GM23338 (cell line): ENCODE data around the gene MYL4.

Source experiments
- CREB1 ChIP-seq: fragments of 250-450 bp; sonication (Bioruptor Pico); IDR thresholded peaks from 2 replicates; pipeline ENCODE4 v1.5.0; 2020; ENCODE audit warnings: low read depth, mild to moderate bottlenecking, moderate library complexity
- EZH2 ChIP-seq: fragments of 200-600 bp; sonication (generic); IDR thresholded peaks from one replicate; pipeline ENCODE4 v1.8.0; 2017; ENCODE audit warnings: antibody characterized with exemption, mild to moderate bottlenecking, low read depth; ENCODE audit not compliant: unreplicated experiment
- EZH2phosphoT487 ChIP-seq: fragments of 200-600 bp; sonication (generic); IDR thresholded peaks from one replicate; pipeline ENCODE4 v1.8.1; 2018; ENCODE audit warnings: antibody characterized with exemption; ENCODE audit not compliant: unreplicated experiment
- JUNB ChIP-seq: IDR thresholded peaks from one replicate; pipeline ENCODE4 v1.6.1; 2016; ENCODE audit warnings: antibody characterized with exemption; ENCODE audit not compliant: unreplicated experiment
- NANOG ChIP-seq: IDR thresholded peaks from 2 replicates; pipeline ENCODE4 v1.6.1; 2016; ENCODE audit warnings: antibody characterized with exemption, borderline replicate concordance
- POLR2AphosphoS5 ChIP-seq: IDR thresholded peaks from 2 replicates; pipeline ENCODE4 v1.6.1; 2016; ENCODE audit warnings: antibody characterized with exemption, low read depth
- STAT1 ChIP-seq: IDR thresholded peaks from one replicate; pipeline ENCODE4 v1.6.1; 2016; ENCODE audit warnings: antibody characterized with exemption; ENCODE audit not compliant: unreplicated experiment
- ZNF331 ChIP-seq: fragments of 250-450 bp; sonication (Bioruptor Pico); IDR thresholded peaks from 2 replicates; pipeline ENCODE4 v1.5.0; 2020; ENCODE audit warnings: low read depth, mild to moderate bottlenecking, moderate library complexity
- TF ChIP-seq, protein P1 (sequence below), 2 experiments: fragments of 200-600 bp in 1 of 2; sonication (generic) in 1 of 2; conservative IDR thresholded peaks; 2 replicates each; pipeline versions ENCODE4 v1.5.1 to v1.6.1; 2016 to 2017; ENCODE audit warnings: antibody characterized with exemption in 2 of 2, low read depth in 2 of 2, mild to moderate bottlenecking in 2 of 2, moderate library complexity in 1 of 2
- TF ChIP-seq, protein P2 (sequence below): IDR thresholded peaks from one replicate; pipeline ENCODE4 v1.6.1; 2018; ENCODE audit warnings: antibody characterized with exemption; ENCODE audit not compliant: unreplicated experiment
- TF ChIP-seq, protein P3 (sequence below): IDR thresholded peaks from 2 replicates; pipeline ENCODE4 v1.6.1; 2016; ENCODE audit warnings: antibody characterized with exemption

DNA sequence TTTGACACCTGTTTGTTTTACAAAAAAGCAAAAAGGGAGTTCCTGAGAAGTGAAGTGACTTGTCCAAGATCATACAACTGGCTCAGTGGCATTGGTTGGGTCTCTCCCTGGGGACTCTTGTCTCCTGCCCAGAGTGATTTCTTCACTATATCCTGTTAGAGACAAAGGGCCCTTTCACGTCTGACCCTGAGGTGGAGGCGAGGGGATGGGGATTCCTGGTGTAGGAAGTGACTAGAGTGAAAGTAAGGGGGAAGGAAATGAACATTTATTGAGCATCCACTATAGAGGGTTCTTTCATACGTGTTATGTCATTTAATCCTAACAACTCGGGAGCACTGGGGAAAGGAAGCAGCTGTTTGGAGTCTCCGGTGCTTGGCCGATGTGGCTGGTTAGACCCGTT lies 53.4 kb downstream of the MYL4 start:
- TF ChIP-seq, protein P1, sequence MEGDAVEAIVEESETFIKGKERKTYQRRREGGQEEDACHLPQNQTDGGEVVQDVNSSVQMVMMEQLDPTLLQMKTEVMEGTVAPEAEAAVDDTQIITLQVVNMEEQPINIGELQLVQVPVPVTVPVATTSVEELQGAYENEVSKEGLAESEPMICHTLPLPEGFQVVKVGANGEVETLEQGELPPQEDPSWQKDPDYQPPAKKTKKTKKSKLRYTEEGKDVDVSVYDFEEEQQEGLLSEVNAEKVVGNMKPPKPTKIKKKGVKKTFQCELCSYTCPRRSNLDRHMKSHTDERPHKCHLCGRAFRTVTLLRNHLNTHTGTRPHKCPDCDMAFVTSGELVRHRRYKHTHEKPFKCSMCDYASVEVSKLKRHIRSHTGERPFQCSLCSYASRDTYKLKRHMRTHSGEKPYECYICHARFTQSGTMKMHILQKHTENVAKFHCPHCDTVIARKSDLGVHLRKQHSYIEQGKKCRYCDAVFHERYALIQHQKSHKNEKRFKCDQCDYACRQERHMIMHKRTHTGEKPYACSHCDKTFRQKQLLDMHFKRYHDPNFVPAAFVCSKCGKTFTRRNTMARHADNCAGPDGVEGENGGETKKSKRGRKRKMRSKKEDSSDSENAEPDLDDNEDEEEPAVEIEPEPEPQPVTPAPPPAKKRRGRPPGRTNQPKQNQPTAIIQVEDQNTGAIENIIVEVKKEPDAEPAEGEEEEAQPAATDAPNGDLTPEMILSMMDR (conservative IDR thresholded peaks at IDR 0.05; ENCODE audit: low read depth in 2 of 2), result no peak
- TF ChIP-seq POLR2AphosphoS5 (no peak), CREB1 (no peak), EZH2 (no peak), EZH2phosphoT487 (no peak), ZNF331 (CRISPR knock-in tag) (no peak), NANOG (no peak), JUNB (no peak), STAT1 (no peak)
- TF ChIP-seq, protein P2, sequence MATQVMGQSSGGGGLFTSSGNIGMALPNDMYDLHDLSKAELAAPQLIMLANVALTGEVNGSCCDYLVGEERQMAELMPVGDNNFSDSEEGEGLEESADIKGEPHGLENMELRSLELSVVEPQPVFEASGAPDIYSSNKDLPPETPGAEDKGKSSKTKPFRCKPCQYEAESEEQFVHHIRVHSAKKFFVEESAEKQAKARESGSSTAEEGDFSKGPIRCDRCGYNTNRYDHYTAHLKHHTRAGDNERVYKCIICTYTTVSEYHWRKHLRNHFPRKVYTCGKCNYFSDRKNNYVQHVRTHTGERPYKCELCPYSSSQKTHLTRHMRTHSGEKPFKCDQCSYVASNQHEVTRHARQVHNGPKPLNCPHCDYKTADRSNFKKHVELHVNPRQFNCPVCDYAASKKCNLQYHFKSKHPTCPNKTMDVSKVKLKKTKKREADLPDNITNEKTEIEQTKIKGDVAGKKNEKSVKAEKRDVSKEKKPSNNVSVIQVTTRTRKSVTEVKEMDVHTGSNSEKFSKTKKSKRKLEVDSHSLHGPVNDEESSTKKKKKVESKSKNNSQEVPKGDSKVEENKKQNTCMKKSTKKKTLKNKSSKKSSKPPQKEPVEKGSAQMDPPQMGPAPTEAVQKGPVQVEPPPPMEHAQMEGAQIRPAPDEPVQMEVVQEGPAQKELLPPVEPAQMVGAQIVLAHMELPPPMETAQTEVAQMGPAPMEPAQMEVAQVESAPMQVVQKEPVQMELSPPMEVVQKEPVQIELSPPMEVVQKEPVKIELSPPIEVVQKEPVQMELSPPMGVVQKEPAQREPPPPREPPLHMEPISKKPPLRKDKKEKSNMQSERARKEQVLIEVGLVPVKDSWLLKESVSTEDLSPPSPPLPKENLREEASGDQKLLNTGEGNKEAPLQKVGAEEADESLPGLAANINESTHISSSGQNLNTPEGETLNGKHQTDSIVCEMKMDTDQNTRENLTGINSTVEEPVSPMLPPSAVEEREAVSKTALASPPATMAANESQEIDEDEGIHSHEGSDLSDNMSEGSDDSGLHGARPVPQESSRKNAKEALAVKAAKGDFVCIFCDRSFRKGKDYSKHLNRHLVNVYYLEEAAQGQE, result no peak
- TF ChIP-seq, protein P3, sequence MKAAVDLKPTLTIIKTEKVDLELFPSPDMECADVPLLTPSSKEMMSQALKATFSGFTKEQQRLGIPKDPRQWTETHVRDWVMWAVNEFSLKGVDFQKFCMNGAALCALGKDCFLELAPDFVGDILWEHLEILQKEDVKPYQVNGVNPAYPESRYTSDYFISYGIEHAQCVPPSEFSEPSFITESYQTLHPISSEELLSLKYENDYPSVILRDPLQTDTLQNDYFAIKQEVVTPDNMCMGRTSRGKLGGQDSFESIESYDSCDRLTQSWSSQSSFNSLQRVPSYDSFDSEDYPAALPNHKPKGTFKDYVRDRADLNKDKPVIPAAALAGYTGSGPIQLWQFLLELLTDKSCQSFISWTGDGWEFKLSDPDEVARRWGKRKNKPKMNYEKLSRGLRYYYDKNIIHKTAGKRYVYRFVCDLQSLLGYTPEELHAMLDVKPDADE, result no peak
